T-helper 2 cell (primary cell): ENCODE results near the gene SLIT3.
A peak's percentile ranks its signal among the peaks of the same experiment; 100 is the strongest.

Experiments
- DNase-seq, 5 experiments: peaks; one replicate each; pipeline versions ENCODE4 v3.0.0 to v3.0.0-alpha.2; 2012 to 2022

The SLIT3 gene

DNA sequence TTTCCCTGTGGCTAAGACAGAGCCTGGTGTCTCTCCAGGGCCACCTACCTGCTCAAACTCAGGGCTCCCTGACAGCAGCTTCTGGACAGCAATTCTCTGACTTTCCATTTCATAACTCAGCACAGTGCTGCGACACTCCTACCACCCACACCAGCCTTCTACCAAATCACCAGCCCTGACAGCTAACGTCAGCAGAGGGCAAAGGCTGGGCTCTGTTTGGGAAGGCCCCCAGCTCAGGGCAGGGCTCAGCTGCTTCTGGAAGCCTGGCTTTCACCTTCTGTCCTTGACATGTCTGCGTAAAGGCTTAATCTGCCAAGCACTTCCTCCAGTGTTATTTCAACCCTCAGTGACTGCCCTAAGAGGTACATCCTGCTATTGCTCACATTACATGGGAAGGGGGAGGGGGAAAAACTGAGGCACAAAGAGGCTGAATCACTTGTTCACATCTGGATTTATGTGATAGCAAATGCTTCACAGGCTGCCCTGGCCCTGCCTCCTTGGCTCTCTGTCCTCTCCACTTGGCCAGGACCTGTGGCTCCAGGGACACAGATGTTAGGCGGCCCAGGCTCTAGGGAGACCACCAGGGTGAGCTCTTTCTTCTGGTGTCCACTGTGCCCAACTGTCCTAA is 619.3 kb downstream of the SLIT3 start:
- peak in 1 of 5 experiments; percentile 30 for DNase-seq

DNA sequence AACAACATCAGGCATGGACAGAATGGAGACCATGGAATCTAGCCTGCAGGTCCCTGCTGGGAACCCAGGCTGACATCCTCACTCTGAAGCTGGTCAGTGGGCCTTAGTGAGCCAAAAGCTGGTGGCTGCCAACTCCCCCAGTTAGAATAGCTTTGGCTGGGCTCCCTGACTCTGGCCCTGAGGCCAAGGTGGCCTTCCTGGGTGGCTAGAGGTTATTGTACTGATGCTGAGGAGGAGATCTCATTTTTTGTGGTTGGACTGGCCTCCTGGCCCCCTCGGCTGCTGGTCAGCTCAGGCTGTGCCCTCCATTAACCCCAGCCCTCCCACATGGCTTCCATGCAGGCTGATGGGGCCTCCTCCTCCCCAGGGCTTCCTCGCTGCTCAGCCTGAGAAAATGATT is 620.5 kb downstream of the SLIT3 start:
- DNase-seq = no peak

DNA sequence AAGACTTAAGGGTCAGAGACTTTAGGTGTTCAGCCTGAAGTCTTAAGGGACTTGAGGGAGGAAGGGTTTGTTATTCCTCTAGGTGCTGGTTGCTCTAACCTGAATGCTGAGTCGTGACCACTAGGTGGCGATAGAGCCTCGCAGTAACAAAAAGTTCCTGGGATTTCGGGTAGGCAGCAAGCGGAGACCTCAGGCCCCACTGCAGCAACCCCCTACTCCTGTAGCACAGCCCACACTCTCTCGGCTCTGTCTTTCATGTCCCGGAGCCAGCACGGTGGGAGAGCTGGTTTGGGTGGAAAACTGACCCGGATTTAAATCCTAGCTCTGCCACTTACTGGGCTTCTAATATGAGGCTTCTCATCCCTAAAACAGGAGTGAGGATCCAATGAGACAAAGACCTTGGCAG is 621.4 kb downstream of the SLIT3 start:
- DNase-seq = peak in 4 of 5 experiments; percentile 6 to 61 (median 40)

DNA sequence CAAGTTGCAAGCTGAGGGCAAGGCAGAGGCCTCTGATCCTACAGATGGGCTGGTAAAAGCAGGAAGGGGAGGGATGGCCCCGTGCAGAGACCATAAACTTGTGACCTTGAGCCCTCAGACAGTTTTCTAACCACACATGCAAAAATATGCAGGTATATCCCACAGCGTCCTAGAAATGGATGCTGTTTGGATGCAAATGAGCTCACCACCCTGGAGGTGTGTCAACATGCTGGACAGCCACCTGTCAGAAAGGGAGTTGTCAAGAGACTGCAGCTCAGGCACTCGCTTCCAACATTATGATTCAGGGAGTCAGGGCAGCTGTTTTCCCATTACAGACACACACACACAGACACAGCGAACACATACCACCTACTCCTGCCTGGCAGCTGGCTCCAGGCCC is 624.4 kb downstream of the SLIT3 start:
- DNase-seq = no peak

DNA sequence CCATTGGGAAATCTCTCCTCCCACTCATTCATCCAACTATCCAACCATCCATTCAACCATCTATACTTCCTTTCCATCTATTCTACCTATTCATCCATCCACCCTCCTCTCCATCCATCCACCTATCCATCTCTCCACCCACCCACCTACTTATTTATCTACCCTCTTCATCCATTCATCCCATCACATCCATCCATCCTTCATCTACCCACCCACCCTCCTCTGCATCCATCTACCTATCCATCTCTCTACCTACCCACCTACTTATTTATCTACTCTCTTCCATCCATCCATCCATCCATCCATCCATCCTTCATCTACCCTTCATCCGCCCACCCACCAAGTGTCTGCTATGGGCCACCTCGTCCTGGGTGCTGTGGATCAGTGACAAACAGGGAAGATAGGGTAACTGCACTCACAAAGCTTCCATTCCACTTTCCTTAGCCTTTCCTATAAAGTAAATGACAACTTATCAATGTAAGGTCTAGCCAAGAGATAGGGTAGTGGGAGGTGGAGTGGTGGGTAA is 625.0 kb downstream of the SLIT3 start:
- no peak for DNase-seq

DNA sequence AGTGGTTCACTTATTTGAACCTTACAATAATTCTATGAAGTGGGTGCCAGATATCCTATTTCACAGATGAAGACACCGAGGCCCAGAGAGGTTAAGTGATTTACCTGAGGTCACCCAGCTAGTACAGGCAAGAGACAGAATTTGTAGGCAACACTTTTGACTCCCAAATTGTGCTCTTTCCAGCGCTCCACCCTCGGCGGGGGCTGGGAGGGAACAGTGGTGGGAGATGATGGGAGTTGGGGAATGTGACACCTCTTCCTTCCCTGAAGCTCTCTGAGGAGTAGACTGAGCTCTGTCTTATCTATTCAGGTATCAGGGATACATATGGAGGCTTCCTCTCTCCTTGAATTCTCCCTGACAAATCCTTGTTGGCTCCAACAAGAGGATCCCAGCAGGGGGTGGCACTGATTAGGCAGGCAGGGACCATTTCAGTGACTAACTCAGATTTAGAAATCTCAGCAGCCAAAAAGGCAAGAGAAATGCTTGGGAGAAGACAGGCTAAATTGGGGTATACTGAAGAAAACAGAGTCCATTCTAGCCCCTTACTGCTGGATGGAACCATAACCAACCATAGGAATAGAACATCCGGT is 626.0 kb downstream of the SLIT3 start:
- no peak for DNase-seq

DNA sequence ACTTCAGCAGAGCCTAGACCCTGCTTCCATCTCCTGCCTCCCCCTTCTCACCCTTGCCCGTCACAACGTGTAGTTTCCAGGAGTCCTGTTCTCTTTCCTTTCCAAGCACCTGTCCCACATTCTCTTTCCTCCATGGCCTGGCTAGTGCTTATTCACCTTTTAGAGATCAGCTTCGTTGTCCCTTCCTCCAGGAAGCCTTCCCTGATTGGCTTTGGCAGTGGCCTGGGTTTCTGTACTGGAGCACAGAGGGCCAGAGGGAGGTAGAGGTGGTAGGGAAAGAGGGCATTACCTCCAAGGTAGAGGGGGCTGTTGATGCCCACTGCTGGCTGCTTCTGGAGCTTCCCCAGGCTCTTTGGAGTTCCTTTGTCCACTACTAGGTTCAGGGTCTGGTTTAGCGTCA is 628.1 kb downstream of the SLIT3 start:
- DNase-seq = no peak

DNA sequence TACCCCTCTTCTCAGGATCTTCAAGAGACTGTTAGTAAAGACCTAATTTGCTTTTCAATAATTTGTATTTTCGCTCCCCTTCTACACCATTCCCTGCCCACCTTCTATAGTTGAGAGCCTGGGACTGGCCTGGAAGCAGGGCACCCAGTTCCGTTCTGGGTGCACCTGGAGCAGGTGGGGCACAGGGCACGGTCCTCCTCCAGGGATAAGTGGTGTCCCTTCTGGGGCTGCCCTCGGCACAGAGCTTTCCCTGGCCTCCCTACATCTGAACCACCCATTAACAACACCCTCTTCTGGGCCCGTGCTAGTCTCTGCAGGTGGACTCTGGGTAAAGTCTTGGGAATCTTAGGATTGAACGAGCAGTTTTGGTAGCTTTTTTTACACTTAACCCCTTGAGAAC is 628.9 kb downstream of the SLIT3 start:
- no peak for DNase-seq

DNA sequence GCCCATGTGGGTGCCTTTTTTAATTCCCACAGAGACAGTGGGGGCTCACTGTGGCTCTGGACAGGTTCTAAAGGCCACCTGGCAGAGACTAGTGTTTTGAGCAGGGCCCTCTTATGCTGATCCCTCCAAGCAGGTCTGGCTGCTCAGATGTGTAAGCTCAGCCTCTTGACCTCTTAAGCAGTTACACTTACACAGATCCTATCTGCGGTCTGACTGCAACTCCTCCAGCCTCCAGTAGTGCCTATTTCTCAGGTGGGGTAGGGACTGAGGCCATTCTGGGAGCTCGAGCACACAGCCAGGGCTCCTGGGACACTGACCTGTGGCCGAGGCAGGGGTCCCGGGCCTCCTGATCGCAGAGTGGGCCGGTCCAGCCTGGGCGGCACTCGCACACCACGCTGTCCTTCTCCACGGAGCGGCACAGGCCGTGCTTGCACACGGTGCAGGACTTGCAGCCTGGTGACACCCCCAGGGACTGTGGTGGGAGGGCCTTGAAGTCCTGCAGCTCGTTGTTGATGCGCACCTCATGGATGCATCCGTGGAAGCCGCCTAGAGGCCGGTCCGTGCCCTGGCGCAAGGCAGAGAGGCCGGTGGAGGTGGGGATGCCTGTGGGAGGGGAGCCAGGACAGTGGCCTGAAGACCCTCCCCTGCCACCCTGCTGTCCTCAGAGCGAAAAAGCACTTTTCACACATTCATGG is 629.9 kb downstream of the SLIT3 start:
- no peak for DNase-seq

DNA sequence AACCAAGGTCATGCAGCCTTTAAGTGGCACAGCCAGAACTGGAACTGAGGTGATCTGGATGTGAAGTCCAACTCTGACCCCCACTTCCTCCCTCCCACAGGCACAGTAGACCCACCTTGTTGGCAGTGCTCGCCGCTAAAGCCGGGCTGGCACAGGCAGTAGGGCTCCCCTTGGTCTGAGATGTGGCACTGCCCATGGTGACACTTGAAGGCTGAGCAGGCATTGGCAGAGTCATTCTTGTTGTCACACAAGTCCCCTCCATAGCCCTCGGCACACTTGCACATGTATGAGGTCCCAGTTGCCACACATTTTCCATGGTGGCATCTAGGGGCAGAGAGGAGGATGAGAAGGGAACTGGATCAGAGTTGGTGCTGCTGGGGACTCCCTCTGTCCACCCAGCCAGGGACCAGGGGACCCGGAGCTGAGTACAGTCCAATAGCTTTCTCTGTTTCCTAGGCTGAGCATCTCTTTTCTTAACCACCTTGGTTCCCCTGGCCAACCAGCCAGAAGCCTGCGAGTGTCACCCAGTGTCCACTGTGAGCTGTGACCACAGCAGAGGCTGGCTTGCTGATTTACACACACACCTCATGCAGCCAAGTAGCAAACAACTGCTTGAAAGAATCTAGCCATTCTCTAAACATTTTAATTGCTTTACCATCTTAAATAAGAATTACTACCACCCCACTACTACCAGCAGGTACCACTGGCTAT is 631.1 kb downstream of the SLIT3 start:
- no peak for DNase-seq

DNA sequence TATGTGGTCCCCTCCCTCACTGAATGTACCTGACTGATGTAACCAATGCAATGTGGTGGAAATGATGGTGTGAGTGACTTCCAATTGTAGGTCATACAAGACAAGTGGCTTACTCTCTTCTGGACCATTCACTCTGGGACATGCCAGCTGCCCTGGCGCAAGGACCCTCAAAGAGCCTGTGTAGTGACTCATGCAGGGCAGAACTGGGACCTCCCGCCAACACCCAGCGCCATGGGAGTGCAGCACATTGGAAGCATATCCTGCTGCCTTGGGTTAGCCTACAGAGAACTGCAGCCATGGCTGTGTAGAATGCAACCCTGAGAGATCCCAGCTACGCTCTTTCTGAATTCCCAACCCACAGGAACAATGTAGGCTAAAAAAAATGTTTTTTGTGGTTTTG is 631.8 kb downstream of the SLIT3 start:
- DNase-seq = no peak

DNA sequence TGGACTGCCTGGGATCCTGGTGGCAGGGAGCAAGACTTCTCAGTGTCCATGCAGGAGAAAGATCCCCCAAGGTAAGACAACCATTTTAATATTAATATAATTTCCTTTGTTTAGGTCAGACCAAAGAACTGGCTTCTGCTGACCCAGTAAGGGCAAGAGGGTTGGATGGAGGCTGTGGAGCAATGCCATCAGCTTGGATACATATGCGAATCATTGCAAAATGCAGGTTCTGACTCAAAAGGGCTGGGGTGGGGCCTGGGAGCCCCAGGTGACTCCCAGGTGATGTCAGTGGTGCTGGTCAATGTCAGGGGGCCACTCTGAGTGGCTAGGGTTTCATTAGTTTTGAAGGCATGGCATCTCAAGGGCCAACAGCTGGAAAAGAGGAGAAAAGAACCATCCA is 632.9 kb downstream of the SLIT3 start:
- DNase-seq = no peak

DNA sequence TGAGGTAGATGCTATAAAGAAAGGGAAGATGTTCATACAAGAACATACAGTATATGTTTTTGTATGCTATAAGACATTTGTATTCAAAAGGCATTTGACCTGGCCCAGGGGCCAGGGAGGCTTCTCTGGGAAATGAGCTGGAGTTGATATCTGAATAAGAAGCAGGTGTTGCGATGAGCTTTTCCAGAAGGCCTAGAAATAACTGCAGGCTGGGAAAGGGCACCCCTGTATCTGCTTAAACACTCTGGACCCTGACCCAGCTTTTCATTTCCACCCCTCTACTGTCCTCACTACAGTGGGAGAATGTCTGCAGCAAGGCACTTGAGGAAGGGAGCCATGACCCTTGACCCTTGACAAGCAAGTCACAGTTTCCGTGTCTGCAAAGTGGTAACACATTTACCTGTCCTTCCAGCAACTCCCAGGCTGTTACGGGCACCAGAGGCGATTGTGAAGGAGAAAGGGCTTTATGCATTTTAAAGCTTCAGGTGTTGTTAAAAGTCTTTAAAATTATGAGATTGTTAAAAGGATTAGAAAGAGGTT is 633.6 kb downstream of the SLIT3 start:
- DNase-seq = no peak

DNA sequence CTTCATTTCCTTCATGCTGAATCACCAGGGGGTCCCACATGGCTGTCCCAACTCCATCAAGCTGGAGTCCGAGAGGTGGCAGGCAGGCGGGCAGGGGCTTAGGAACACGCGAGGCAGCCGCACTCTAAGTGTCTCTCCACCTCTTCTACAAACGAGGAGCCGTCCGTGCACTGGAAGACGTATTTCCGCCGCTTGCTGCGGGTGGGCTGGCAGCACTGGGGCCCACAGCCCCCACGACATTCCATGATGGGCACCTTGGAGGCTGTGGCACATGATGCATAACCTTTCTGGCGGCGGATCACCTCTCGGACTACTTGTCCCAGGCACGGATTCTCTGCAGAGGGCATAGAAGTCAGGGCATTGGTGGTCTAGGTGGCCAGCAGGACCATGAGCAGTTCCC is 634.6 kb downstream of the SLIT3 start:
- no peak for DNase-seq

DNA sequence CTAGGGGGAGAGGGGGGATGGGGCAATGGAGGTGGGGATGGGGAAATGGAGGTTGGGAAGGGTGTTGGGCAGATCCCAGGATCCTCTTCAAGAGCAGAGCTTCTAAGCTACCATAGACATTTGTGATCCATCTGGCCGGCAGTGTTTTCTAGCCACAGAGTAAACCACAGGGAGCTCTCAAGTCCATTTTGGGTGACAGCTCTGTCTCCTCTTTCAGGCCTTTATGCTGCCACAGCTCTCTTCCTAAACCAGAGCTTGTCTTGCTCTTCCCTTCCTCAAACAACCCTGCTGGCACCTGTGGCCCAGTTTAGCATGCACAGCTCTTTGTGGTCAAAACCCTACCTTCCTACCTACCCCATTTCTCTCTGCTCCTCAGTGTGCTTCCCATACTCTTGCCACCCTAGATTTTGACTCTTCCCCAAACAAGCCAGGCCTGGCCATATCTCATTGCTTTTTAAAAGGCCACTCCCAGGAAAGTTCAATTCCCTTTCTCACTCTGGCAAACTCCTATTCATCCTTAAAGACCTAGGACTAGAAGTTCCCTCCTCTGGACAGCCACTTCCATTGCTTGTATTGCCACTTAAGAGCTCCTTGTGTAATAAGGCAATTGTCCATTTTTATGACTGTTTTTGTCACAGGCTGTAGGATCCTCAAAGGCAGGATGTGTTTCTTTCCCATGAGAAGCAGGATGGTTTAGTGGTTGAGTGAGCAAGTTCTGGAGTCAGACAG is 637.5 kb downstream of the SLIT3 start:
- DNase-seq = no peak

DNA sequence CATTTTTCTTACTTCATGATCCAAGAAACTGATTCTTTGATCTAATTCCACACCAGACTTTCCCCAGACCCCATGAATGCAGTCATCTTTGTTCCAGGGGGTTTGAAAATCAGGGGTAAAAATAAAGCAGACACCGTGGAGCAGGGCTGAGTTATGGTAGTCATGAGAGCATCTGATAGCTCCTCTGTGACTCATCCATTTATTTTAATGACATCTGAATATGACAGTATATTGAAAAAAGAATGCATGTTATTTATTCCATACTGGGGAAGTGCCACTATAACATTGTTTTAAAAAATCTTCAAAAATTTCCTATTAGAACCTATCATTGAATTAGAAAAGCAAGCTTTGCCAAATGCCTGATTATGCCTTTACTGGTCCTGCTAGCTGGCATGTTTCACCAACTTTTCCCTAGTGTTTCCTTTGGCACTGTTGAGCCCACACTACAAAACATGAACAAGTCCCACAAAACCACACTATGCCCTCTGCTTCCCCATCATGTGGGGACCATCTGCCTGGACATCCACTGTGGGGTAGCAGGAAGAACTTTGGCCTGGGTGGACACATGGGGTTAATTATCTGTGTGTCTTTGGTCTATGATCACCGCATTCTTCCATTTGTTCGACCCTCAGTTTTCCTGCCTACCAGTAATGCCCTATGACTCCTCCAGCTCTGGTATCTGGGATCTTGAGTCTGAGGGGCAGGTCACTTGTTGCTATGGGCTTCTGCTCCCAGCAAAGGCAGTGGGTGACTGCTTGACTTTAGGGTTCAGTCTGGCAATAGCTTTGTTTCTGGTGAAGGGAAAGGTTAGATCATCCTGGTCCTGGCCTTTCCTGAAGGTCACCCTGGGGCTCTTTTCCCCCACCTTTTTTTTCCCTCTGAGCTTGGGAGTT is 639.1 kb downstream of the SLIT3 start:
- DNase-seq = no peak

DNA sequence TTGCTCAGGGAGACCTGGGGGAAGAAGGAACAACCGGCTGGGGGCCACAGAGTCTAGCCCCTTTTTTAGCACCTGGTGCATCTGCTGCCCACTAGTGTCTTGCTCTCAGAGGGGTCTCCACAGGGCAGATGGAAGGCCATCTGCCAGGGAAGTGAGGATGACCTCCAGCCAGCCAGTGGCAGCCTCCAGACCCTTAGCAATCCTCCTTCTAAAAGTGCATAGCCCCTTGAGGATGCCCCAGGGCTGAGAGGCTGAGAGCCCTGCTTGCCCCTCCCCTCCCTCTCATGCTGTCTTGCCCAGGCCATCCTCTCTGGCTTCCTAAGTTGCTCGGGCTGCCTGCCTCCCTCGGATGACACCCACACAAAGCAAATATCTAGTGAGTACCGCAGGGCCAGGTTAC is 640.2 kb downstream of the SLIT3 start:
- DNase-seq = no peak

DNA sequence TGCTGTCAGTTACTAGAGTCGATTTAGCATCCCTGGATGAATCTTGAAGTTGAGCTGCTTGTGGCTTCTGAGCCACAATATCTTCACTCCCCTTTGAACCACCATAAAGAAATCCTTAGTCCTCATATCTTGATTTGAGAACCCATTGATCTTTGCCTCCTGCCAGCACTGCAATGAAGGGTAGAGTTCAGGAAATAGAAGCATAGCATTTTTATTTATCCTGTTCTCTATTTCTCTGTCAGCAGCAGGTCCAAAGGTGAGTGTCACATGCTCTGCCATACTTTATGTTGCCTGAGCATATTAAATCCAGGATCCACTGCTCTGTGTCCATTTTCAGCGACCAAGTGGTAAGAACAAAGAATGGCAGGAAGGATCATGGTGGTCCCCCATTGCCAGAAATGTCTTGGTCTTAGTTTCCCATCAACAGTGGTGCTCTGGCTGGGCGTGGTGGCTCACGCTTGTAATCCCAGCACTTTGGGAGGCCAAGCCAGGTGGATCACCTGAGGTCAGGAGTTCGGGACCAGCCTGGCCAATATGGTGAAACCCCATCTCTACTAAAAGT is 641.6 kb downstream of the SLIT3 start:
- DNase-seq = no peak

DNA sequence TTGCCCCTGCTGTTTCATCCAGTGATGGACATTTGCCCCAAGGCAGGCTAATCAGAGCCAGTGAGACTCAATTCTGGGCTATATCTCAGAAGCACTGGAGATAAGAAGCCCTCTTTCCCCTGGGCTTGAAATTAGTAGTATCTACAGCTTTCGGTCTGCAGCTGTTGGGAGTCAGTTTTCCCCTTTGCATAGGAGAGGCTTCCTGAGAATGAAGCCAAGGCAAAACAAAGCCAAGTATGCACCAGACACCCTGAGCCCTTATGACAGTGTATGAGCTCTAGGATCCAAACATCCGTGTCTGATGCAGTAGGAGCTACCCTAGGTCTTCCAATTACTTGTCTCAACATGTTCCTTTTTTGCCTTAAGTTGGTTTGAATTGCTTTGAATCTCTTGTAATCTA is 642.5 kb downstream of the SLIT3 start:
- DNase-seq = no peak

DNA sequence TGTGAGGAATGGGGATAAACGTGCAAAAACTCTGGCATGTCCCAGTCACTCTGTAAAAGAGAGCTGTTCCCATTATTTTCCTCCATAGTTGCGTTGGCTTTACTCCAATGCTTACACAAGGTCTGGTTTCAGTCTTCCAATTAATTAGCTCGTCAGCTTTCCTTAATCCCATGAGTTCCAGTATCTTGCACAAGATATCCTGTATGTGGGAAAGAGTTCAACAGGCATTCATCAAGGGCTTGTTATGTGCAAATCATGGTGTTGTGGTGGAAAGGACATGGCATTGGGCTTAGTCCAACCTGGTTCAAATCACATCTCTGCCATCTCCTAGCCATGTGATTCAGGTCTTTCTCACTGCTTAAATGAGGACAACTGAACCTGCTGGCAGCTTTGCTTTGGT is 644.3 kb downstream of the SLIT3 start:
- no peak for DNase-seq

DNA sequence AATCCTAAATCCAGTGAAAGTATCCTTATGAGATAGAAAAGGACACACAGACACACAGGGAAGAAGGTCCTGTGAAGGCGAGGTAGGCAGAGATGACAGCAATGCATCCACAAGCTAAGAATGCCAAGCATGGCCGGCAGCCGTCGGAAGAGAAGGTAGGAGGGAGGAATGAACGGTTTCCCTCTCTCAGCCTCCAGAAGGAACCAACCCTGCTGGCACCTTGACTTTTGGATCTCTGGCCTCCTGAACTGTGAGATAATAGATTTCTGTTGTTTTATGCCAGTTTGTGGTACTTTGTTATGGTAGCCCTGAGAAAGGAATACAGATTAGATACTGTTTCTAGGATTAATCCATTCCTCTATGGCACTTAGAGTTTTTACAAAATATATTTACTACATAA is 645.6 kb downstream of the SLIT3 start:
- no peak for DNase-seq
